Neural cell (in vitro differentiated cells): ENCODE data around the gene ZDHHC11.

ENCODE experiments used
- EP300 ChIP-seq: fragments of 450-650 bp; conservative IDR thresholded peaks from 2 replicates; pipeline ENCODE4 v1.6.1; 2014; ENCODE audit warnings: antibody characterized with exemption, mild to moderate bottlenecking, moderate library complexity; ENCODE audit not compliant: poor library complexity, severe bottlenecking
- EZH2 ChIP-seq: fragments of 200-600, 300-800 bp; shearing (Covaris generic), sonication (generic); IDR thresholded peaks from 2 replicates; pipeline ENCODE4 v1.6.1; 2014; ENCODE audit warnings: antibody characterized with exemption, low read length, borderline replicate concordance, mild to moderate bottlenecking; ENCODE audit not compliant: insufficient read depth, poor library complexity, severe bottlenecking
- MXI1 ChIP-seq: fragments of 450-650 bp; conservative IDR thresholded peaks from 2 replicates; pipeline ENCODE4 v1.6.1; 2014; ENCODE audit warnings: antibody characterized with exemption, mild to moderate bottlenecking; ENCODE audit not compliant: poor library complexity, severe bottlenecking
- POLR2AphosphoS5 ChIP-seq: IDR thresholded peaks from 2 replicates; pipeline ENCODE4 v1.6.1; 2012
- TAF1 ChIP-seq: IDR thresholded peaks from 2 replicates; pipeline ENCODE4 v1.6.1; 2012; ENCODE audit warnings: low read depth
- TF ChIP-seq, protein P1 (sequence below): fragments of 450-650 bp; IDR thresholded peaks from 2 replicates; pipeline ENCODE4 v1.5.1; 2014; ENCODE audit warnings: antibody characterized with exemption, mild to moderate bottlenecking, moderate library complexity; ENCODE audit not compliant: poor library complexity, severe bottlenecking
- TF ChIP-seq, protein P2 (sequence below): IDR thresholded peaks from 2 replicates; pipeline ENCODE4 v1.6.1; 2012; ENCODE audit warnings: borderline replicate concordance

DNA sequence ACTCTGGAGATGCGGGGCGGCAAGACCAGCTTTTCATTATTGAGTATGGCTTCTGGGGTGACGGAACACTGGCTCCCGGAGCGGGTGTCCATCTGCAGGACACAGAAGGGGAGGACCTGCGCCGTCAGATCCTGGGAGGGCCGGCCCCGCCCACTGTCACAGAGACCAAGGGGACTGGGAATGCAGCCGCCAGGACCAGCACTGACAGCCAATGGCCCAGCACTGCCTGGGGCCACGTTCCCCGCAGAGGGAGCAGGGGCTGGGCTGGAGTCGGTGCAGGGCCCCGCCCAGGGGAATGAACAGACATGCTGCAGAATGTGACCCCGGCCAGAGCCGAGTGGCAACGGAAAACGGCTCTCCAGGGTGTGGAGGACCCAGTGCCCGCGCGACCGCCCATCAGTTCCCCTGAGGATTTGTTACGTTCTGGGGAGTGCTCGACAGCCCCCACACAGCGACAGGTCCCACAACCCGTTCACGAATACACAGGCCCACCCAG lies at the start of gene ZDHHC11:
- TF ChIP-seq POLR2AphosphoS5: no peak
- TF ChIP-seq, protein P1, sequence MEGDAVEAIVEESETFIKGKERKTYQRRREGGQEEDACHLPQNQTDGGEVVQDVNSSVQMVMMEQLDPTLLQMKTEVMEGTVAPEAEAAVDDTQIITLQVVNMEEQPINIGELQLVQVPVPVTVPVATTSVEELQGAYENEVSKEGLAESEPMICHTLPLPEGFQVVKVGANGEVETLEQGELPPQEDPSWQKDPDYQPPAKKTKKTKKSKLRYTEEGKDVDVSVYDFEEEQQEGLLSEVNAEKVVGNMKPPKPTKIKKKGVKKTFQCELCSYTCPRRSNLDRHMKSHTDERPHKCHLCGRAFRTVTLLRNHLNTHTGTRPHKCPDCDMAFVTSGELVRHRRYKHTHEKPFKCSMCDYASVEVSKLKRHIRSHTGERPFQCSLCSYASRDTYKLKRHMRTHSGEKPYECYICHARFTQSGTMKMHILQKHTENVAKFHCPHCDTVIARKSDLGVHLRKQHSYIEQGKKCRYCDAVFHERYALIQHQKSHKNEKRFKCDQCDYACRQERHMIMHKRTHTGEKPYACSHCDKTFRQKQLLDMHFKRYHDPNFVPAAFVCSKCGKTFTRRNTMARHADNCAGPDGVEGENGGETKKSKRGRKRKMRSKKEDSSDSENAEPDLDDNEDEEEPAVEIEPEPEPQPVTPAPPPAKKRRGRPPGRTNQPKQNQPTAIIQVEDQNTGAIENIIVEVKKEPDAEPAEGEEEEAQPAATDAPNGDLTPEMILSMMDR: no peak
- TF ChIP-seq EZH2: no peak
- no peak for TF ChIP-seq EP300
- TF ChIP-seq TAF1: no peak
- TF ChIP-seq MXI1: no peak
- TF ChIP-seq, protein P2, sequence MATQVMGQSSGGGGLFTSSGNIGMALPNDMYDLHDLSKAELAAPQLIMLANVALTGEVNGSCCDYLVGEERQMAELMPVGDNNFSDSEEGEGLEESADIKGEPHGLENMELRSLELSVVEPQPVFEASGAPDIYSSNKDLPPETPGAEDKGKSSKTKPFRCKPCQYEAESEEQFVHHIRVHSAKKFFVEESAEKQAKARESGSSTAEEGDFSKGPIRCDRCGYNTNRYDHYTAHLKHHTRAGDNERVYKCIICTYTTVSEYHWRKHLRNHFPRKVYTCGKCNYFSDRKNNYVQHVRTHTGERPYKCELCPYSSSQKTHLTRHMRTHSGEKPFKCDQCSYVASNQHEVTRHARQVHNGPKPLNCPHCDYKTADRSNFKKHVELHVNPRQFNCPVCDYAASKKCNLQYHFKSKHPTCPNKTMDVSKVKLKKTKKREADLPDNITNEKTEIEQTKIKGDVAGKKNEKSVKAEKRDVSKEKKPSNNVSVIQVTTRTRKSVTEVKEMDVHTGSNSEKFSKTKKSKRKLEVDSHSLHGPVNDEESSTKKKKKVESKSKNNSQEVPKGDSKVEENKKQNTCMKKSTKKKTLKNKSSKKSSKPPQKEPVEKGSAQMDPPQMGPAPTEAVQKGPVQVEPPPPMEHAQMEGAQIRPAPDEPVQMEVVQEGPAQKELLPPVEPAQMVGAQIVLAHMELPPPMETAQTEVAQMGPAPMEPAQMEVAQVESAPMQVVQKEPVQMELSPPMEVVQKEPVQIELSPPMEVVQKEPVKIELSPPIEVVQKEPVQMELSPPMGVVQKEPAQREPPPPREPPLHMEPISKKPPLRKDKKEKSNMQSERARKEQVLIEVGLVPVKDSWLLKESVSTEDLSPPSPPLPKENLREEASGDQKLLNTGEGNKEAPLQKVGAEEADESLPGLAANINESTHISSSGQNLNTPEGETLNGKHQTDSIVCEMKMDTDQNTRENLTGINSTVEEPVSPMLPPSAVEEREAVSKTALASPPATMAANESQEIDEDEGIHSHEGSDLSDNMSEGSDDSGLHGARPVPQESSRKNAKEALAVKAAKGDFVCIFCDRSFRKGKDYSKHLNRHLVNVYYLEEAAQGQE: no peak
